ENCODE measurements around the gene RBM5.
A peak's percentile ranks its signal among the peaks of the same experiment; 100 is the strongest.

The RBM5 gene

GRCh38 chr3:50156549-50157493, 68.1 kb downstream of the RBM5 start:
- H3K27me3 Mint-ChIP-seq: peaks cover 40 to 42% of the 10 kb centered on the region in 2 donors
- H3K27ac Mint-ChIP-seq: no peak overlapping the region
- H3K9me3 Mint-ChIP-seq: no peaks in the 10 kb centered on the region
- no peak for ATAC-seq (replicated peaks)
- DNase-seq: no peak
- peaks cover 12 to 18% of the 10 kb centered on the region in 2 donors for H3K4me1 Mint-ChIP-seq
- no peaks in the 10 kb centered on the region for H3K36me3 Mint-ChIP-seq
- no peak overlapping the region for H3K4me3 Mint-ChIP-seq

- DNase-seq (no peak), ATAC-seq (replicated peaks) (no peak)
These were observed 69.3 kb downstream of the RBM5 start for GRCh38 chr3:50157827-50158529.

GRCh38 chr3:50158530-50159146, 69.9 kb downstream of the RBM5 start:
- H3K36me3 Mint-ChIP-seq: no peaks in the 10 kb centered on the region

More at GRCh38 chr3:50157827-50158529, 69.3 kb downstream of the RBM5 start:
- Mint-ChIP-seq H3K9me3 (no peaks in the 10 kb centered on the region), H3K27ac (no peak overlapping the region), H3K27me3 (peaks cover 38 to 42% of the 10 kb centered on the region in 2 donors), H3K4me3 (no peak overlapping the region), H3K36me3 (no peaks in the 10 kb centered on the region), H3K4me1 (peaks cover 12 to 18% of the 10 kb centered on the region in 2 donors)

GRCh38 chr3:50160561-50160983, 71.9 kb downstream of the RBM5 start:
- Mint-ChIP-seq H3K4me3 (no peak overlapping the region), H3K9me3 (no peaks in the 10 kb centered on the region), H3K27me3 (peaks cover 22 to 27% of the 10 kb centered on the region in 2 donors), H3K4me1 (peaks cover 5 to 10% of the 10 kb centered on the region in 2 donors), H3K27ac (no peak overlapping the region), H3K36me3 (no peaks in the 10 kb centered on the region)
- DNase-seq: no peak
- ATAC-seq (replicated peaks): no peak

More at GRCh38 chr3:50158530-50159146, 69.9 kb downstream of the RBM5 start:
- Mint-ChIP-seq H3K4me3 (no peak overlapping the region), H3K4me1 (peaks cover 11 to 18% of the 10 kb centered on the region in 2 donors), H3K27ac (no peak overlapping the region), H3K27me3 (peaks cover 31 to 35% of the 10 kb centered on the region in 2 donors), H3K9me3 (no peaks in the 10 kb centered on the region)
- no peak for ATAC-seq (replicated peaks)
- DNase-seq: no peak

- Mint-ChIP-seq H3K27ac (no peak overlapping the region), H3K36me3 (no peaks in the 10 kb centered on the region), H3K27me3 (peaks cover 14 to 20% of the 10 kb centered on the region in 2 donors), H3K4me1 (peaks cover 1 to 3% of the 10 kb centered on the region in 2 donors), H3K4me3 (no peak overlapping the region), H3K9me3 (no peaks in the 10 kb centered on the region)
- ATAC-seq (replicated peaks) (no peak), DNase-seq (no peak)
These were observed 72.6 kb downstream of the RBM5 start for GRCh38 chr3:50161320-50161719.

- ATAC-seq (replicated peaks) (no peak), DNase-seq (no peak)
- Mint-ChIP-seq H3K36me3 (no peaks in the 10 kb centered on the region), H3K4me1 (peaks cover 0 to 1% of the 10 kb centered on the region in 2 donors), H3K27me3 (peaks cover 5 to 10% of the 10 kb centered on the region in 2 donors), H3K4me3 (no peak overlapping the region), H3K27ac (peak overlapping the region; percentile 56), H3K9me3 (no peaks in the 10 kb centered on the region)
These were observed 73.5 kb downstream of the RBM5 start for GRCh38 chr3:50162034-50162883.

GRCh38 chr3:50163572-50164455, 75.1 kb downstream of the RBM5 start:
- H3K27me3 Mint-ChIP-seq: no peaks in the 10 kb centered on the region
- DNase-seq: no peak
- no peaks in the 10 kb centered on the region for H3K36me3 Mint-ChIP-seq

GRCh38 chr3:50164481-50164880, 75.8 kb downstream of the RBM5 start:
- Mint-ChIP-seq H3K27me3 (peaks cover 0 to under 1% of the 10 kb centered on the region in 2 donors), H3K27ac (peak overlapping the region; percentile 16), H3K9me3 (no peaks in the 10 kb centered on the region), H3K4me3 (no peak overlapping the region), H3K4me1 (no peaks in the 10 kb centered on the region), H3K36me3 (no peaks in the 10 kb centered on the region)
- ATAC-seq (replicated peaks) (no peak), DNase-seq (no peak)

More at GRCh38 chr3:50163572-50164455, 75.1 kb downstream of the RBM5 start:
- no peak for ATAC-seq (replicated peaks)
- Mint-ChIP-seq H3K4me3 (no peak overlapping the region), H3K9me3 (no peaks in the 10 kb centered on the region), H3K4me1 (no peaks in the 10 kb centered on the region), H3K27ac (no peak overlapping the region)

GRCh38 chr3:50164984-50165909, 76.5 kb downstream of the RBM5 start:
- Mint-ChIP-seq H3K4me1 (no peaks in the 10 kb centered on the region), H3K27me3 (peaks cover 0 to 7% of the 10 kb centered on the region in 2 donors), H3K36me3 (no peaks in the 10 kb centered on the region), H3K27ac (peak overlapping the region; percentile 16), H3K4me3 (no peak overlapping the region), H3K9me3 (no peaks in the 10 kb centered on the region)
- no peak for DNase-seq
- no peak for ATAC-seq (replicated peaks)

- no peaks in the 10 kb centered on the region for H3K9me3 Mint-ChIP-seq
- H3K36me3 Mint-ChIP-seq: no peaks in the 10 kb centered on the region
- H3K4me3 Mint-ChIP-seq: no peak overlapping the region
- no peak overlapping the region for H3K27ac Mint-ChIP-seq
- DNase-seq (no peak), ATAC-seq (replicated peaks) (no peak)
- H3K4me1 Mint-ChIP-seq: no peaks in the 10 kb centered on the region
- peaks cover 0 to 7% of the 10 kb centered on the region in 2 donors for H3K27me3 Mint-ChIP-seq
These were observed 77.3 kb downstream of the RBM5 start for GRCh38 chr3:50165910-50166538.

- no peaks in the 10 kb centered on the region for H3K9me3 Mint-ChIP-seq
- H3K27ac Mint-ChIP-seq: no peak overlapping the region
- no peak overlapping the region for H3K4me3 Mint-ChIP-seq
- ATAC-seq (replicated peaks) (no peak), DNase-seq (no peak)
- peaks cover 0 to 7% of the 10 kb centered on the region in 2 donors for H3K27me3 Mint-ChIP-seq
- H3K4me1 Mint-ChIP-seq: no peaks in the 10 kb centered on the region
- no peaks in the 10 kb centered on the region for H3K36me3 Mint-ChIP-seq
These were observed 77.9 kb downstream of the RBM5 start for GRCh38 chr3:50166620-50167019.

All from stimulated activated naive B cell treated with anti-CD40 and anti-IgM and Interleukin-4, amounts not matched to agents 10 μg/mL and 1 μg/mL and 100 μg/mL, for 72 hours (primary cell).